ENCODE measurements around the gene HNRNPA1L2.

GRCh38 chr13:52670726-52671125 lies 28.5 kb downstream of the HNRNPA1L2 start:
- TF ChIP-seq, protein P1, sequence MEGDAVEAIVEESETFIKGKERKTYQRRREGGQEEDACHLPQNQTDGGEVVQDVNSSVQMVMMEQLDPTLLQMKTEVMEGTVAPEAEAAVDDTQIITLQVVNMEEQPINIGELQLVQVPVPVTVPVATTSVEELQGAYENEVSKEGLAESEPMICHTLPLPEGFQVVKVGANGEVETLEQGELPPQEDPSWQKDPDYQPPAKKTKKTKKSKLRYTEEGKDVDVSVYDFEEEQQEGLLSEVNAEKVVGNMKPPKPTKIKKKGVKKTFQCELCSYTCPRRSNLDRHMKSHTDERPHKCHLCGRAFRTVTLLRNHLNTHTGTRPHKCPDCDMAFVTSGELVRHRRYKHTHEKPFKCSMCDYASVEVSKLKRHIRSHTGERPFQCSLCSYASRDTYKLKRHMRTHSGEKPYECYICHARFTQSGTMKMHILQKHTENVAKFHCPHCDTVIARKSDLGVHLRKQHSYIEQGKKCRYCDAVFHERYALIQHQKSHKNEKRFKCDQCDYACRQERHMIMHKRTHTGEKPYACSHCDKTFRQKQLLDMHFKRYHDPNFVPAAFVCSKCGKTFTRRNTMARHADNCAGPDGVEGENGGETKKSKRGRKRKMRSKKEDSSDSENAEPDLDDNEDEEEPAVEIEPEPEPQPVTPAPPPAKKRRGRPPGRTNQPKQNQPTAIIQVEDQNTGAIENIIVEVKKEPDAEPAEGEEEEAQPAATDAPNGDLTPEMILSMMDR (IDR thresholded peaks at IDR 0.05), result no peak
- no peak for TF ChIP-seq EZH2 (IDR thresholded peaks at IDR 0.05)
